Uterus (tissue), 4 donors: ENCODE results near the gene KHK. TPM values are rescaled to one million over a fixed set of nuclear protein-coding genes. Genes with fewer than 3 reads are reported as not detected.

Experiments
- DNase-seq, 2 donors: peaks; one replicate each; pipeline ENCODE4 v3.0.0-alpha.2; 2019 to 2020
- H3K27ac ChIP-seq, 2 donors: fragments of 200-600 bp; sonication (generic); 1 replicate in 1 of 2; 2 replicates in 1 of 2; pipeline ENCODE4 v1.5.1; 2016 to 2018
- H3K27me3 ChIP-seq, 2 donors: fragments of 200-600 bp; sonication (generic); one replicate each; pipeline ENCODE4 v1.5.1; 2018 to 2019; ENCODE audit warnings: control low read depth in 1 of 2
- H3K36me3 ChIP-seq, 2 donors: fragments of 200-600 bp; sonication (generic); one replicate each; pipeline ENCODE4 v1.5.1; 2019; ENCODE audit warnings: control low read depth in 1 of 2
- H3K4me1 ChIP-seq, 2 donors: fragments of 200-600 bp; sonication (generic); one replicate each; pipeline ENCODE4 v1.5.1; 2018 to 2019; ENCODE audit warnings: control low read depth in 1 of 2
- H3K4me3 ChIP-seq, 2 donors: fragments of 200-600 bp; sonication (generic); 1 replicate in 1 of 2; 2 replicates in 1 of 2; pipeline ENCODE4 v1.5.1; 2018 to 2019; ENCODE audit warnings: mild to moderate bottlenecking in 1 of 2
- H3K9me3 ChIP-seq, 2 donors: fragments of 200-600 bp; sonication (generic); one replicate each; pipeline ENCODE4 v1.5.1; 2019; ENCODE audit warnings: control low read depth in 1 of 2
- POLR2A ChIP-seq, 2 donors: fragments of 450-650 bp; IDR thresholded peaks; one replicate each; pipeline ENCODE4 v1.6.1; 2016; ENCODE audit warnings: antibody characterized with exemption in 2 of 2, mild to moderate bottlenecking in 1 of 2, moderate library complexity in 1 of 2
- intact Hi-C: fragments of 100-400 bp; cut with DNase I; formaldehyde crosslinking; loops from one replicate; pipeline ENCODE4 v1.15.1; 2023; ENCODE audit warnings: low total_unique reads
- total RNA-seq, 4 donors: library from RNA; depleted of rRNA in 3 of 4; stranded (reverse); fragments of >200 nt in 3 of 4; gene quantifications; one replicate each; pipeline versions ENCODE4 v1.1.0 to v1.2.4, GENCODE V29; 2014 to 2023
- TF ChIP-seq, protein P1 (sequence below), 4 experiments: fragments of 200-600 bp in 2 of 4; fragments of 450-650 bp in 2 of 4; sonication (generic) in 2 of 4; IDR thresholded peaks; one replicate each; pipeline ENCODE4 v1.5.1; 2016 to 2019; ENCODE audit warnings: antibody characterized with exemption in 4 of 4, mild to moderate bottlenecking in 2 of 4, moderate library complexity in 1 of 4
- donor health status: DM: yes; HTN: yes; CAD: no.

Gene KHK
- total RNA-seq, 4 donors from 2014 or later, result 1.0 to 21.6 (median 5.4) TPM

DNA sequence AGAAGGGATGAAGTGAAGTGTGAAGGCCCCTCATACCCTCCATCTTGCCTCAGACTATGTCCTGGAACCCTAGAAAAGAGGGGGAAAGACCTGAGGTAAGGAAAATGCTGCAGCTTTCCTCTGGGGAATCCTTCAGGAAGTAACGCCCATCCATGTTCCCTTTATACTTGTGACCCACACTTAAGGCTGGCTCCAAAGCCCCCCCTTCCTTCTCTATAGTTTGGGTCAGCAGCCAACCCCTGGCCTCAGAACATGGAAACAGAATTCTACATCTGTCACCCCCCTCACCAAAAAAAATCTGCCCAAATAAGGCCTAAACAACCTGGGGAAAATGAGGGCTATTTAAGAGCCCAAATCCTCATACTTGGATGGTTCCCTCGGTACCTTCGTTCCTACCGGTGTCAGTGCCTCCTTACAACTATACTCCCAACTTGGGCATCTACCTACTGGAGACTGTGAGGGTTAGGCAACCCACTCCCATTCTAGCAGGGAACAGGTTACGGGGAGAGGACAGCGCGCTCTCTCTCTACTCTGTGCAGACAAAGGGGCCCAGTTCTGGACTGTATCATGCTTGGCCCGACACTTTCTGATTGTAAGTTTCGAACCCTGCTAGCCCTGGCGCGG is 15.8 kb upstream of the KHK start:
- Histone ChIP-seq H3K27ac (peak overlapping the region; percentile 95 to 98), H3K4me1 (peaks cover 9 to 10% of the 10 kb centered on the region in 2 donors), H3K4me3 (peak overlapping the region; percentile 78 to 97), H3K27me3 (no peaks in the 10 kb centered on the region), H3K9me3 (no peaks in the 10 kb centered on the region), H3K36me3 (no peaks in the 10 kb centered on the region)
- no peak for DNase-seq
- intact Hi-C loops, result no loop called here
- no peak for TF ChIP-seq POLR2A (IDR thresholded peaks at IDR 0.05)
- TF ChIP-seq, protein P1, sequence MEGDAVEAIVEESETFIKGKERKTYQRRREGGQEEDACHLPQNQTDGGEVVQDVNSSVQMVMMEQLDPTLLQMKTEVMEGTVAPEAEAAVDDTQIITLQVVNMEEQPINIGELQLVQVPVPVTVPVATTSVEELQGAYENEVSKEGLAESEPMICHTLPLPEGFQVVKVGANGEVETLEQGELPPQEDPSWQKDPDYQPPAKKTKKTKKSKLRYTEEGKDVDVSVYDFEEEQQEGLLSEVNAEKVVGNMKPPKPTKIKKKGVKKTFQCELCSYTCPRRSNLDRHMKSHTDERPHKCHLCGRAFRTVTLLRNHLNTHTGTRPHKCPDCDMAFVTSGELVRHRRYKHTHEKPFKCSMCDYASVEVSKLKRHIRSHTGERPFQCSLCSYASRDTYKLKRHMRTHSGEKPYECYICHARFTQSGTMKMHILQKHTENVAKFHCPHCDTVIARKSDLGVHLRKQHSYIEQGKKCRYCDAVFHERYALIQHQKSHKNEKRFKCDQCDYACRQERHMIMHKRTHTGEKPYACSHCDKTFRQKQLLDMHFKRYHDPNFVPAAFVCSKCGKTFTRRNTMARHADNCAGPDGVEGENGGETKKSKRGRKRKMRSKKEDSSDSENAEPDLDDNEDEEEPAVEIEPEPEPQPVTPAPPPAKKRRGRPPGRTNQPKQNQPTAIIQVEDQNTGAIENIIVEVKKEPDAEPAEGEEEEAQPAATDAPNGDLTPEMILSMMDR (IDR thresholded peaks at IDR 0.05), result no peak

DNA sequence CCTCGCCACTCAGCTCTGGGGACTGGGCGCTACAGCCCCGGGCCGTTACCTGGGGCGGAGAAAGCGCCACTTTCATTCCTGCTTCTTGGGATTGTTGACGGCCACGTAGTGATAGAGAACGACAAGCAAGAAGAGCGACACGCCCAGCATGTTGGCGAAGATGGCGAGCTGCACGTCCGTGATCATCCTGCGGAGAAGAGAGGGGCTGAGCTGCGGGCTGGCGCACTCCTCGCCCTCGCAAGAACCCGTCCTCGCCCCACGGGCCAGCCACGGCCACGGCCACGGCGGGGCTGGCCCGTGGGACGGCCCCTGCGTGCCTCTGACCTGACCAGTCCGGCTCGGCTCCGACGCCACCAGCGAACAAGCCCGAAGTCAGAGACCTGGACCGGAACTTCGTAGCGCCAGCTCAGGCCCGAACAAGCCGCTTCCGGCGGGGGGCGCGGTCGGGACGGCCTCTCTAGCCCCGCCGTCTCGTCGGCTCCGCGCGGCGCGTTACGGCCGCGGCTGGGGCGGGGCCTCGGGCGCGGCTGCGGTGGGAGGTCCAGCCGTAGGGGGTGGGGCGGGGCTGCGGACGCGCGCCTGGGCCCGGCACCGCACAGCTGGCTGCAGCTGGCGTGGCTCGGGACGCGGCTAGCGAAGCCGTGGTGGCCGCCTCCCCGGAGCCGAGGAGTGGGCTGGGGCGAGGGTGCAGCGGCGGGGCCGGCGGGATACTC is 15.1 kb upstream of the KHK start, which contains the start of gene OST4:
Gene OST4, minus strand, starts transcription at position 378 of the 713 bp plus-strand sequence.
- Histone ChIP-seq H3K27me3 (no peaks in the 10 kb centered on the region), H3K27ac (peak within 1 kb of the TSS; percentile 95 to 98), H3K4me1 (peaks cover 9 to 10% of the 10 kb centered on the region in 2 donors), H3K4me3 (peak within 1 kb of the TSS; percentile 78 to 97), H3K36me3 (no peaks in the 10 kb centered on the region), H3K9me3 (no peaks in the 10 kb centered on the region)
- TF ChIP-seq, protein P1 (IDR thresholded peaks at IDR 0.05), result peak in 2 of 4 experiments; percentile 6 to 18
- peak; percentile 71 to 91 for TF ChIP-seq POLR2A (IDR thresholded peaks at IDR 0.05)
- peak; percentile 92 to 95 for DNase-seq
- intact Hi-C loops, result no loop called here

DNA sequence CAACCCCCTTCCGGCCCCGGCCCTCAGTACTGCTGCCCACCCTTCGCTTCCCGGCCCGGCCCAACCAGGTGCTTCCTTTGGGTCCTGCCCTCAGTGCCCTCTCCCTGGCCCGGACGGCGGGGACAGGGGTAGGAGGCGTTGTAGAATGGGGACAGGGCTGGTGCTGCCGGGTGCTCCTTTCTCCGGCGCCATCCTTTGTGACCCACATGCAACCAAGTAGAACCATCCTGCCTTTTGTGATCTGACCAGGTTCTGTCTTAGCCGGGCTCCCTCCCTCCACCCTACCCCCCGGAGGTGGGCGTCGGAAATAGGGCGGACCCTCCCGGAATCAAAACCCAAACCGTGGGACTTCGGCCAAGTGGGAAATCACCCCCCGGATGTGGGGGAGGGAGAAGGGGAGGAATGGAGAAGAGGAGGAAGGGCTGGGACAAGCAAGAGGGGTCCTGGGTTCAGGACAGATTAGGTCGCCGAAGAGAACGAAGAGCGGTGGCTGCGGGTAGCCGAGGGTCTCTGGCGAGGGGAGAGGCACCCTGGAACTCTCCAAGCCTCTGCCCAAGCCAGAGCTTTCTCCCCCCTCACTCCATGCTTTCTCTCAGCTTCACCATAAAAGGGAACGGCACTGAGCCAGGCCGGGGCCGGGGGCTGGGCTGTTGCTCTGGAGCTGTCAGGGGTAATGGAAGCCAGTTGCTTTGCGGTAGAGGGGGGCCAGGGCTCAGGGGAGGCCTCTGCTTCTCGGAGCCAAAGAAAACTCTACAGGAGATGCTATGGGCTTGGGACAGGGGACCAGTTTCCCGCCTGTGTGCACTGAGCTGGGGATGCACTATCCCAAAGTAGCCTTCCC is 14.4 kb upstream of the KHK start:
- intact Hi-C loops, result no loop called here
- DNase-seq, result peak; percentile 92 to 95
- H3K27ac ChIP-seq, result peak overlapping the region; percentile 95 to 98
- H3K27me3 ChIP-seq, result no peaks in the 10 kb centered on the region
- H3K36me3 ChIP-seq, result no peaks in the 10 kb centered on the region
- no peaks in the 10 kb centered on the region for H3K9me3 ChIP-seq
- peaks cover 9 to 10% of the 10 kb centered on the region in 2 donors for H3K4me1 ChIP-seq
- TF ChIP-seq, protein P1 (IDR thresholded peaks at IDR 0.05), result no peak
- TF ChIP-seq POLR2A (IDR thresholded peaks at IDR 0.05), result peak in 1 of 2 donors; percentile 17
- peak overlapping the region; percentile 78 to 97 for H3K4me3 ChIP-seq

DNA sequence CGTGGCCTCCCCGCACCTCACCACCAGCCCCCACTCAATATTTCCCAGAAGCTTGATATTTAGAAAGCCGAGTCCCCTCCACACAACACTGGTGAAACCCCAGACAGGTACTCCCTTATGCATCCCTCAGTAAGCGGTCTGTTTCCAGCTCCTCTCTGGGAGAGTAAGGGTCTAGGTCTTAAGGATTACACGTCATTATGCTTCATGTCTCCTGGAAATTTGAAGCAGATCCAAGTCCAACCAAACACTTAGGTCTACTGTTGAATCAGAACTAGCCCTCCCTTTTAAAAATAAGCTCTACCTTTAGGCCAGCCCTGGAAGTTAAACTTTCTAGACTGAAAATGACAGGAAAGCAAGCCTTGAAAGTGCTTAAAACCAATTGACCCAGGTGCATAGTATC is 13.7 kb upstream of the KHK start:
- DNase-seq, result no peak
- no peaks in the 10 kb centered on the region for H3K27me3 ChIP-seq
- H3K4me3 ChIP-seq, result no peak overlapping the region
- no peaks in the 10 kb centered on the region for H3K36me3 ChIP-seq
- peaks cover 9 to 10% of the 10 kb centered on the region in 2 donors for H3K4me1 ChIP-seq
- peak overlapping the region; percentile 95 to 98 for H3K27ac ChIP-seq
- TF ChIP-seq POLR2A (IDR thresholded peaks at IDR 0.05), result no peak
- TF ChIP-seq, protein P1 (IDR thresholded peaks at IDR 0.05), result no peak
- no peaks in the 10 kb centered on the region for H3K9me3 ChIP-seq
- intact Hi-C loops, result no loop called here
